Liver (tissue), 3 donors: ENCODE results near the gene THBS2.

ENCODE experiments used
- ATF3 ChIP-seq: IDR thresholded peaks from 2 replicates; pipeline ENCODE4 v1.6.1; 2016; ENCODE audit warnings: antibody characterized with exemption
- CTCF ChIP-seq: fragments of 150-350 bp; IDR thresholded peaks from 2 replicates; pipeline ENCODE4 v1.5.1; 2017; ENCODE audit warnings: improper control_type of control experiment, low read depth, low read length; ENCODE audit not compliant: missing input control
- EGR1 ChIP-seq, 2 donors: IDR thresholded peaks; 2 replicates each; pipeline ENCODE4 v1.6.1; 2016 to 2018; ENCODE audit warnings: antibody characterized with exemption in 2 of 2, low read depth in 2 of 2
- GABPA ChIP-seq, 2 donors: IDR thresholded peaks in 1 of 2; conservative IDR thresholded peaks in 1 of 2; 2 replicates each; pipeline ENCODE4 v1.6.1; 2016; ENCODE audit warnings: antibody characterized with exemption in 2 of 2, mild to moderate bottlenecking in 1 of 2, moderate library complexity in 1 of 2
- JUND ChIP-seq, 2 donors: IDR thresholded peaks; 2 replicates each; pipeline ENCODE4 v1.6.1; 2016; ENCODE audit warnings: antibody characterized with exemption in 2 of 2
- MAX ChIP-seq: IDR thresholded peaks from 2 replicates; pipeline ENCODE4 v1.6.1; 2016; ENCODE audit warnings: antibody characterized with exemption
- NR2F2 ChIP-seq: IDR thresholded peaks from 2 replicates; pipeline ENCODE4 v1.6.1; 2016; ENCODE audit warnings: antibody characterized with exemption
- REST ChIP-seq: IDR thresholded peaks from 2 replicates; pipeline ENCODE4 v1.6.1; 2016; ENCODE audit warnings: antibody characterized with exemption, mild to moderate bottlenecking
- RXRA ChIP-seq, 2 donors: IDR thresholded peaks; 2 replicates each; pipeline ENCODE4 v1.6.1; 2017 to 2018; ENCODE audit warnings: antibody characterized with exemption in 2 of 2, mild to moderate bottlenecking in 1 of 2
- TAF1 ChIP-seq: conservative IDR thresholded peaks from 2 replicates; pipeline ENCODE4 v1.6.1; 2016; ENCODE audit warnings: antibody characterized with exemption, mild to moderate bottlenecking
- YY1 ChIP-seq: IDR thresholded peaks from 2 replicates; pipeline ENCODE4 v1.6.1; 2016; ENCODE audit warnings: antibody characterized with exemption, mild to moderate bottlenecking
- ZBTB33 ChIP-seq: IDR thresholded peaks from 2 replicates; pipeline ENCODE4 v1.6.1; 2016; ENCODE audit warnings: antibody characterized with exemption
- donor health status: healthy.
- donor health status: healthy.

GRCh38 chr6:169231790-169232506, 21.7 kb downstream of the THBS2 start:
- TF ChIP-seq ATF3 (no peak), CTCF (no peak), NR2F2 (no peak), MAX (no peak), REST (no peak), GABPA (IDR thresholded peaks at IDR 0.05 in 1 of 2, conservative IDR thresholded peaks at IDR 0.05 in 1 of 2) (no peak), YY1 (no peak), ZBTB33 (no peak), TAF1 (no peak), JUND (IDR thresholded peaks at IDR 0.05) (no peak), RXRA (IDR thresholded peaks at IDR 0.05) (no peak), EGR1 (IDR thresholded peaks at IDR 0.05; ENCODE audit: low read depth in 2 of 2) (no peak)
